SK-MEL-5 (cell line): ENCODE data around the gene RXRG. TPM values are rescaled to one million over a fixed set of nuclear protein-coding genes. Genes with fewer than 3 reads are reported as not detected.

Experiments
- DNase-seq: peaks from one replicate; pipeline ENCODE4 v3.0.0-alpha.2; 2016; ENCODE audit warnings: low read depth, low spot score
- in situ Hi-C: cut with HindIII; loops from 2 replicates; pipeline ENCODE4 v1.10.0; 2016; ENCODE audit warnings: low sequenced_read_pairs, high pct_unique_total_duplicates, low pct_unique_long_range_greater_than_20kb
- total RNA-seq: library from RNA; depleted of rRNA; stranded (reverse); fragments of >200 nt; shearing (Covaris generic); gene quantifications from 2 replicates; pipeline ENCODE4 v1.2.3, GENCODE V29; 2014

RXRG gene
- total RNA-seq, 1 experiment from 2014 or later, result 53.3 TPM

GRCh38 chr1:165424454-165425216 lies 20.3 kb downstream of the RXRG start:
- DNase-seq, result no peak
- in situ Hi-C loops, result no loop called here

- DNase-seq, result no peak
- in situ Hi-C loops, result no loop called here
Measured at GRCh38 chr1:165423136-165423535, 21.8 kb downstream of the RXRG start.

- in situ Hi-C loops, result no loop called here
- DNase-seq, result no peak
Measured at GRCh38 chr1:165420655-165421054, 24.3 kb downstream of the RXRG start.

- DNase-seq, result no peak
- in situ Hi-C loops, result no loop called here
Measured at GRCh38 chr1:165419839-165420238, 25.1 kb downstream of the RXRG start.

GRCh38 chr1:165418195-165418594 lies 26.7 kb downstream of the RXRG start:
- DNase-seq, result no peak
- in situ Hi-C loops, result no loop called here

GRCh38 chr1:165416876-165417275 lies 28.1 kb downstream of the RXRG start:
- in situ Hi-C loops, result no loop called here
- DNase-seq, result no peak

GRCh38 chr1:165415068-165415467 lies 29.9 kb downstream of the RXRG start:
- no peak for DNase-seq
- in situ Hi-C loops, result no loop called here

GRCh38 chr1:165414620-165415019 lies 30.3 kb downstream of the RXRG start:
- DNase-seq, result no peak

GRCh38 chr1:165411396-165411795 lies 33.5 kb downstream of the RXRG start:
- in situ Hi-C loops, result no loop called here
- DNase-seq, result no peak

More at GRCh38 chr1:165414620-165415019, 30.3 kb downstream of the RXRG start:
- in situ Hi-C loops, result no loop called here

- no peak for DNase-seq
- in situ Hi-C loops, result no loop called here
Measured at GRCh38 chr1:165409657-165410358, 35.1 kb downstream of the RXRG start.

GRCh38 chr1:165408518-165408917 lies 36.4 kb downstream of the RXRG start:
- in situ Hi-C loops, result no loop called here
- DNase-seq, result peak; percentile 92

- DNase-seq, result no peak
- in situ Hi-C loops, result no loop called here
Measured at GRCh38 chr1:165407398-165407797, 37.5 kb downstream of the RXRG start.

GRCh38 chr1:165403835-165404482 lies 41.0 kb downstream of the RXRG start:
- DNase-seq, result peak; percentile 65
- in situ Hi-C loops, result no loop called here

- in situ Hi-C loops, result no loop called here
Measured at GRCh38 chr1:165402517-165403111, 42.3 kb downstream of the RXRG start.

GRCh38 chr1:165397944-165398343 lies 47.0 kb downstream of the RXRG start:
- DNase-seq, result no peak
- in situ Hi-C loops, result loop anchor here (10.0 kb wide), 1 partner anchor 197 kb away; no protein-coding TSS in a partner anchor

More at GRCh38 chr1:165402517-165403111, 42.3 kb downstream of the RXRG start:
- DNase-seq, result no peak

- no peak for DNase-seq
- in situ Hi-C loops, result loop anchor here (10.0 kb wide), 1 partner anchor 199 kb away; no protein-coding TSS in a partner anchor
Measured at GRCh38 chr1:165395901-165396300, 49.0 kb downstream of the RXRG start.

- no peak for DNase-seq
- in situ Hi-C loops, result loop anchor here (10.0 kb wide), 1 partner anchor 199 kb away; no protein-coding TSS in a partner anchor
Measured at GRCh38 chr1:165395478-165395877, 49.4 kb downstream of the RXRG start.
